Measurements from ENCODE around the gene CCDC116.

DNA sequence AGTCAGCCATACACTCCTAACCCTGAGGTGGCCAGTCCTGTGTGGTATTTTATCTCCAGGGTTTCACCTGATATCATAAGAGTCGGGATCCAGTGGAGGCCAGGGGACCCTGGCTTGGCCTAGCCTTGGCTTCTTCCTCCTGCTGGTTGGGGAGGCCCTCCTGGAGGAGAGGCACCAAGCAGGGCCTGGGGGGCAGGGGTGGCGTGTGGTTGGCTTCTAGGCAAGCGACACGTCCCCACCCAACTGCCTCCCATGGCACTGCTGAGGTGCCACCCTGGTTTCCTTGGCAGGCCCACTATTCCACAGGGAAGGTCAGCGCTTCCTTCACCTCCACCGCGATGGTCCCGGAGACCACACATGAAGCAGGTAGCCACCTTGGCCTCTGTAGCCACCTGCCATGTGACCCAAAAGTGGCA, 53.6 kb downstream of the CCDC116 start:
- TF ChIP-seq CTCF (conservative IDR thresholded peaks at IDR 0.05; ENCODE audit: low read length) (no peak), EZH2phosphoT487 (IDR thresholded peaks at IDR 0.05; ENCODE audit: borderline replicate concordance) (no peak)

Data from Loucy (cell line).